Type B pancreatic cell (in vitro differentiated cells): Measurements from ENCODE around the gene CDH15. TPM values are rescaled to one million over a fixed set of nuclear protein-coding genes. Genes with fewer than 3 reads are reported as not detected.

Source experiments
- DNase-seq: peaks from one replicate; pipeline ENCODE4 v3.0.0; 2021; ENCODE audit warnings: mixed read lengths; ENCODE audit not compliant: unreplicated experiment; ENCODE audit errors: extremely low spot score
- H3K27ac Mint-ChIP-seq: 2 replicates; pipeline ENCODE4 v1.8.0; 2021; ENCODE audit warnings: mild to moderate bottlenecking, mixed read lengths
- H3K27me3 Mint-ChIP-seq: 2 replicates; pipeline ENCODE4 v1.8.0; 2021; ENCODE audit warnings: mixed read lengths
- H3K36me3 Mint-ChIP-seq: 2 replicates; pipeline ENCODE4 v1.8.0; 2021; ENCODE audit warnings: mixed read lengths
- H3K4me1 Mint-ChIP-seq: one replicate; pipeline ENCODE4 v1.8.0; 2021; ENCODE audit warnings: mixed read lengths; ENCODE audit not compliant: unreplicated experiment
- H3K4me3 Mint-ChIP-seq: 2 replicates; pipeline ENCODE4 v1.8.0; 2021; ENCODE audit warnings: mild to moderate bottlenecking, mixed read lengths
- H3K9me3 Mint-ChIP-seq: 2 replicates; pipeline ENCODE4 v1.8.0; 2021; ENCODE audit warnings: mixed read lengths
- total RNA-seq: library from RNA; stranded (reverse); gene quantifications from 2 replicates; pipeline ENCODE4 v1.2.1, GENCODE V29; 2021; ENCODE audit warnings: low replicate concordance
- TF ChIP-seq, protein P1 (sequence below): fragments of 200-600 bp; sonication (generic); conservative IDR thresholded peaks from 2 replicates; pipeline ENCODE4 v1.5.0; 2021; ENCODE audit warnings: antibody characterized with exemption, mild to moderate bottlenecking

CDH15 gene
- total RNA-seq, 1 donor from 2014 or later = 5.0 TPM

DNA sequence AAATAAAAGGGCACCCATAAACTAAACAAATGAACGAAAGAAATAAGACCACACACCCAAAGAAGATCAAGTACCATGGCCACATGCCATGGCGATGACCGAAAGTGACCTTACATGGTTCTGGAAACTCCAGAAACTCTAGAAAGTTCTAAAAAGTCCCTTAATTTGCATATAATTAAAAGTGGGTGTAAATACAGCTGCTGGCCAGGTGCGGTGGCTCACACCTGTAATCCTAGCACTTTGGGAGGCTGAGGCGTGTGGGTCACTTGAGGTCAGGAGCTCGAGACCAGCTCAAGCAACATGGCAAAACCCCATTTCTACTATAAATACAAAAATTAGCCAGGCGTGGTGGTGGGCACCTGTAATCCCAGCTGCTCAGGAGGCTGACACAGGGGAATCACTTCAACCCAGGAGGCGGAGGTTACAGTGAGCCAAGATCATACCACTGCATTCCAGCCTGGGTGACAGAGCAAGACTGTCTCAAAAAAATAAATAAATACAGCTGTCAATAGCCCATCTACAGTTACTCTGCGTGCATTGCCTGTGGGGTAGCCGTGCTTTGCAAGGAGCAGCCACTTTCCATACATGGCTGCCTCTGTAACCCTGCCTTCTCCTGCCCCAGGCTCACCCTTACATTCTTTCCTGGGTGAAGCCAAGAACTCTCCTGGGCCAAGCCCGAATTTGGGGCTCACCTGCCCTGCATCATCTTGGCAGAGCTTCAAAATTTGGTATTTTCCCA lies 38.8 kb downstream of the CDH15 start:
- H3K27me3 Mint-ChIP-seq = peaks cover 12% of the 10 kb centered on the region
- TF ChIP-seq, protein P1, sequence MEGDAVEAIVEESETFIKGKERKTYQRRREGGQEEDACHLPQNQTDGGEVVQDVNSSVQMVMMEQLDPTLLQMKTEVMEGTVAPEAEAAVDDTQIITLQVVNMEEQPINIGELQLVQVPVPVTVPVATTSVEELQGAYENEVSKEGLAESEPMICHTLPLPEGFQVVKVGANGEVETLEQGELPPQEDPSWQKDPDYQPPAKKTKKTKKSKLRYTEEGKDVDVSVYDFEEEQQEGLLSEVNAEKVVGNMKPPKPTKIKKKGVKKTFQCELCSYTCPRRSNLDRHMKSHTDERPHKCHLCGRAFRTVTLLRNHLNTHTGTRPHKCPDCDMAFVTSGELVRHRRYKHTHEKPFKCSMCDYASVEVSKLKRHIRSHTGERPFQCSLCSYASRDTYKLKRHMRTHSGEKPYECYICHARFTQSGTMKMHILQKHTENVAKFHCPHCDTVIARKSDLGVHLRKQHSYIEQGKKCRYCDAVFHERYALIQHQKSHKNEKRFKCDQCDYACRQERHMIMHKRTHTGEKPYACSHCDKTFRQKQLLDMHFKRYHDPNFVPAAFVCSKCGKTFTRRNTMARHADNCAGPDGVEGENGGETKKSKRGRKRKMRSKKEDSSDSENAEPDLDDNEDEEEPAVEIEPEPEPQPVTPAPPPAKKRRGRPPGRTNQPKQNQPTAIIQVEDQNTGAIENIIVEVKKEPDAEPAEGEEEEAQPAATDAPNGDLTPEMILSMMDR = no peak
- no peak overlapping the region for H3K27ac Mint-ChIP-seq
- H3K36me3 Mint-ChIP-seq = no peaks in the 10 kb centered on the region
- H3K4me1 Mint-ChIP-seq = peaks cover 5% of the 10 kb centered on the region
- no peak for DNase-seq
- no peak overlapping the region for H3K4me3 Mint-ChIP-seq
- H3K9me3 Mint-ChIP-seq = no peaks in the 10 kb centered on the region

DNA sequence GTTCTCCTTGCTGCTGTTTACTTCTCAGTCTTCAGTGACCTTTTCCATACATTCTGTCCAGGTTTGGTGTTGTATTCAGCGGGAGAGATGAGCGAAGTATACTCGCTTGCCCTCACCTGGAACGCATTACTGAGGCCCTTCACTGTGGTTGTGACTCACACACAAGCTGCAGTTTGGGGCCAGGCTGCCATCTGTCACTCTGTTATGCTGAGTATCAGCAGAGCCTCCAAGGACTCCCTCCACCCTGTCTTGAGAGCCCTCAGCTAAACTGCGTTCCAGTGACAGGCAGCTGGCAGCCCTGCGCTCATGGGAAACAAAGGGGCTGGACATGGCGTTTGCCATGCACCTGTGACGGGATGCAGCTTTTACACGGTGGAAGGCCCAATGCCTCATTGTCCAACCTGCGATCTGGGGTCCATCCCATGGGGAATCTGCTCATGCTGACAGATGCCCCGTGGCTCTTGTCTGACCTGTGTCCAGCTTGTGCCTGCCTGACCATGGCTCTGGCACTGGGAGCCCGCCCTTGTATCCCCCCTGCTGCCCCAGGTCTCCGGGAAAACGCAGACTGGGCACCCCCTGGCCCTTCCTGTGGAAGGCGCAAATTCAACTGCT lies 39.5 kb downstream of the CDH15 start:
- peaks cover 12% of the 10 kb centered on the region for H3K27me3 Mint-ChIP-seq
- TF ChIP-seq, protein P1 = no peak
- no peak for DNase-seq
- H3K4me1 Mint-ChIP-seq = peaks cover 5% of the 10 kb centered on the region
- no peak overlapping the region for H3K4me3 Mint-ChIP-seq
- no peaks in the 10 kb centered on the region for H3K36me3 Mint-ChIP-seq
- H3K27ac Mint-ChIP-seq = no peak overlapping the region
- no peaks in the 10 kb centered on the region for H3K9me3 Mint-ChIP-seq

- Mint-ChIP-seq H3K27me3 (no peaks in the 10 kb centered on the region), H3K9me3 (no peaks in the 10 kb centered on the region), H3K36me3 (peaks cover 2% of the 10 kb centered on the region), H3K4me3 (peak overlapping the region; percentile 87), H3K4me1 (peaks cover 16% of the 10 kb centered on the region), H3K27ac (peak overlapping the region; percentile 83)
- TF ChIP-seq, protein P1 = peak; percentile 82
- DNase-seq = no peak
These were observed 45.0 kb downstream of the CDH15 start for GRCh38 chr16:89216315-89217137.

DNA sequence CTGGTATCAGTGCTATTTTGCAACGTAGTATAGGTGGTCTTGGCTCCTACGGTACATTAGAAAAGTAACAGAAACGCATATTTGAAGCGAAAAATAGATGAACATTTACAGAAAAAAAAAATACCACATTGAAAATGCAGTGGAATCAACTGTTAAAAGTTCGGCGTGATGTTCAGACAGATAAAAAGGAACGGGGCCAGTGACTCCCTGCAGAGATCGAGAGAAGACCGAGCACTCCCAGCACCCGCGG lies 45.5 kb downstream of the CDH15 start:
- H3K27ac Mint-ChIP-seq = peak overlapping the region; percentile 83
- no peak for DNase-seq
- peaks cover 5% of the 10 kb centered on the region for H3K36me3 Mint-ChIP-seq
- TF ChIP-seq, protein P1 = no peak
- peak overlapping the region; percentile 87 for H3K4me3 Mint-ChIP-seq
- peaks cover 16% of the 10 kb centered on the region for H3K4me1 Mint-ChIP-seq
- no peaks in the 10 kb centered on the region for H3K9me3 Mint-ChIP-seq
- H3K27me3 Mint-ChIP-seq = no peaks in the 10 kb centered on the region

DNA sequence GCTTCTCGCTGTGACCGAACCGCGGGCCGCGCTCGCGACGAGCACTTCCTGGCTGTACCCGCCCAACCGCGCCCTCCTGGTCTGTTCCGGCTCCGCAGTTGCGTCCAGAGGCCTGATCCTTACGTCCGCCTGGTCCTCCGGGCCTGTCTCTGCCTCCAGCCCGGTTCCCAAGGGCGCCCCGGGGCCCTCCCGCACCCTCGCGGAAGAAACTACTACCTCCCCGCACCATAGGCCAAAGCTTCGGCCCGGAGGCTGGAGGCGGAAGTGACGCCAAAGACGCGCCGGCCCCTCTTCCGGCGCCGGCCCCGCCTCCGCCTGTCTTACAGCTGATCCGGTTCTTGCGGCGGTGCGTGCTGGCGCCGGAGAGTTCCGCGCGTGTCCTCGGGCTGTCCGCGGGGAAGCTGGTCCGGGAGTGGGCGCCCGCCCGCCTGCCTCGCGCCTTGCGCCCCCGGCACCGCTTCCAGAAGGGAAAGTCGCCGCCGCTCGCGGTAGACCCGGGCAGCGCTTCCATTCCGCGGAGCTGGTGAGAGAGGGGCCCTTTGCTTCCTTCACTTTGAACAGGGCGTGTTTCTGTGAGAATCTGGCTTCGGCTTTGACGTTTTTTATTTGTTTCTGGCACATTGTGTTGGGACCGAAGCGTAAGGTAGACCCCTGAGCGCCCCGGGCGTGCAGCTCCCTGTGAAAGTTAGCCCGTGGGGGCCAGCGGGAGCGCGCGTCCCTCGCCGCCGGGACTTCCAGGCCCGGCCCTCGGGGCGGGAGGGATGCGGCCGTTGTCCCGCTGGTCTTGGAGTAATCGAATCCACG lies 46.0 kb downstream of the CDH15 start, which contains the start of gene ZNF778:
Gene ZNF778, plus strand, starts transcription at position 316 of the 804 bp plus-strand sequence. CDS start 3,425 bp downstream, outside the sequence.
- Mint-ChIP-seq H3K27ac (peak within 1 kb of the TSS; percentile 83), H3K4me3 (peak within 1 kb of the TSS; percentile 87), H3K4me1 (peaks cover 16% of the 10 kb centered on the region), H3K9me3 (no peaks in the 10 kb centered on the region), H3K27me3 (no peaks in the 10 kb centered on the region), H3K36me3 (peaks cover 7% of the 10 kb centered on the region)
- TF ChIP-seq, protein P1 = no peak
- no peak for DNase-seq
